Endothelial cell (in vitro differentiated cells): ENCODE data around the gene NBR1. TPM values are rescaled to one million over a fixed set of nuclear protein-coding genes. Genes with fewer than 3 reads are reported as not detected.

ENCODE experiments used
- DNase-seq: peaks from one replicate; pipeline ENCODE4 v3.0.0; 2021; ENCODE audit warnings: low spot score
- H3K27ac Mint-ChIP-seq: one replicate; pipeline ENCODE4 v1.8.0; 2021; ENCODE audit warnings: mixed read lengths, inconsistent platforms; ENCODE audit not compliant: unreplicated experiment
- H3K27me3 Mint-ChIP-seq: one replicate; pipeline ENCODE4 v1.8.0; 2021; ENCODE audit warnings: mild to moderate bottlenecking, moderate library complexity, mixed read lengths, inconsistent platforms; ENCODE audit not compliant: unreplicated experiment
- H3K36me3 Mint-ChIP-seq: one replicate; pipeline ENCODE4 v1.8.0; 2021; ENCODE audit warnings: mild to moderate bottlenecking, low read depth, mixed read lengths, inconsistent platforms; ENCODE audit not compliant: unreplicated experiment
- H3K4me1 Mint-ChIP-seq: one replicate; pipeline ENCODE4 v1.8.0; 2021; ENCODE audit warnings: mild to moderate bottlenecking, mixed read lengths, inconsistent platforms; ENCODE audit not compliant: unreplicated experiment
- H3K4me3 Mint-ChIP-seq: one replicate; pipeline ENCODE4 v1.8.0; 2021; ENCODE audit warnings: mild to moderate bottlenecking, mixed read lengths, inconsistent platforms; ENCODE audit not compliant: unreplicated experiment
- H3K9me3 Mint-ChIP-seq: one replicate; pipeline ENCODE4 v1.8.0; 2021; ENCODE audit warnings: mixed read lengths, inconsistent platforms; ENCODE audit not compliant: unreplicated experiment
- total RNA-seq: library from RNA; stranded (reverse); fragmentation: NEBNext Ultra II Directional; extraction: Animal tissue kit (Norgen Biotek cat#: 25700); gene quantifications from one replicate; pipeline ENCODE4 v1.2.1, GENCODE V29; 2021; ENCODE audit not compliant: unreplicated experiment
- TF ChIP-seq, protein P1 (sequence below): fragments of 200-600 bp; sonication (generic); IDR thresholded peaks from one replicate; pipeline ENCODE4 v1.5.0; 2021; ENCODE audit warnings: antibody characterized with exemption; ENCODE audit not compliant: unreplicated experiment

The NBR1 gene
- total RNA-seq, 1 donor from 2014 or later = 74.9 TPM

GRCh38 chr17:43169561-43170139, 1.4 kb upstream of the NBR1 start:
- Mint-ChIP-seq H3K9me3 (no peaks in the 10 kb centered on the region), H3K4me3 (no peak overlapping the region), H3K4me1 (peaks cover 29% of the 10 kb centered on the region), H3K36me3 (peaks cover under 1% of the 10 kb centered on the region), H3K27ac (no peak overlapping the region), H3K27me3 (peaks cover 3% of the 10 kb centered on the region)
- peak; percentile 34 for DNase-seq
- TF ChIP-seq, protein P1, sequence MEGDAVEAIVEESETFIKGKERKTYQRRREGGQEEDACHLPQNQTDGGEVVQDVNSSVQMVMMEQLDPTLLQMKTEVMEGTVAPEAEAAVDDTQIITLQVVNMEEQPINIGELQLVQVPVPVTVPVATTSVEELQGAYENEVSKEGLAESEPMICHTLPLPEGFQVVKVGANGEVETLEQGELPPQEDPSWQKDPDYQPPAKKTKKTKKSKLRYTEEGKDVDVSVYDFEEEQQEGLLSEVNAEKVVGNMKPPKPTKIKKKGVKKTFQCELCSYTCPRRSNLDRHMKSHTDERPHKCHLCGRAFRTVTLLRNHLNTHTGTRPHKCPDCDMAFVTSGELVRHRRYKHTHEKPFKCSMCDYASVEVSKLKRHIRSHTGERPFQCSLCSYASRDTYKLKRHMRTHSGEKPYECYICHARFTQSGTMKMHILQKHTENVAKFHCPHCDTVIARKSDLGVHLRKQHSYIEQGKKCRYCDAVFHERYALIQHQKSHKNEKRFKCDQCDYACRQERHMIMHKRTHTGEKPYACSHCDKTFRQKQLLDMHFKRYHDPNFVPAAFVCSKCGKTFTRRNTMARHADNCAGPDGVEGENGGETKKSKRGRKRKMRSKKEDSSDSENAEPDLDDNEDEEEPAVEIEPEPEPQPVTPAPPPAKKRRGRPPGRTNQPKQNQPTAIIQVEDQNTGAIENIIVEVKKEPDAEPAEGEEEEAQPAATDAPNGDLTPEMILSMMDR = no peak

GRCh38 chr17:43170140-43170765, 761 bp upstream of the NBR1 start:
- Mint-ChIP-seq H3K36me3 (no peaks in the 10 kb centered on the region), H3K9me3 (no peaks in the 10 kb centered on the region), H3K4me3 (no peak overlapping the region), H3K27ac (no peak overlapping the region), H3K27me3 (peaks cover 3% of the 10 kb centered on the region), H3K4me1 (peaks cover 32% of the 10 kb centered on the region)
- DNase-seq = peak; percentile 70
- TF ChIP-seq, protein P1 = no peak

DNA sequence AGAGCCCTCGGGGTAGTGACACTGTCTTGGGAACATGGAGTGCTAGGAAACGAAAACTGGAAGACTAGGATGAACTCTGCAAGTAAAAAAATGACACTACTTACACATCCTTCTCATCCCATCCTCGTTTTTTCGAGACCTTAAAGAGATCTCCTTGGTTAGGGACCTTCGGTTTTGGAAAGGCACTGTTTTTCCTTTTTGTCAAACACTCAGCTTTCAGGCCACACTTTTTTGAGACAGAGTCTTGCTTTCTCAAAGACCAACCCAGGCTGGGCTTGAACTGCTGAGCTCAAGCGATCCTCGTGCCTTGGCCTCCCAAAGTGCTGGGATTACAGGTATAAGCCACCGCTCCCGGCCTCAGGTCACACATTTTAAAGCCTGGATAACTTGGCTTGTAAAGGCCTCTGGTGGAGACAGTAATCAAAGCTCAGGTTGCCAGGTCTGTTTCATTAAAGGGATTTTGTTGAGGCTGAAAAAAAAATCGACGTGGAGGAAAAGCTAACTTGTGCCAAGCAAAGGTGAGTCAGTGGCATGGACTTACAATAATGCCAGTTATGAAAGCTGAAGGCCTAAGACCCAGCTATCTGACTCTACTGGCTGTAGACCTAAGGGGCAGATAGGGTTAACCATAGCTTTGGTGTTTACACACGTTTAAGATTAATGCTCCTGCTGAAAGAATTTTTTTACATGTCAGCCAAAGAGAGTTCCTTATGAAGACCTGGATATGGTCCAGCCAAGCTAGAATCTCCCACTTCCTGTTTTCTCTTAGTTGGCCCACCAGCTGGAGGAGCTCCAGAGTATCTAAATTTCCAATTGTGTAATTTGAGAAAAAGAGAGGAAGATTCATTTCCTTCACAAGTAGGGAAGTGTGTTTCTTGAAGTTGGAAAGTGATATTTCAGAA, 823 bp downstream of the NBR1 start:
- H3K27ac Mint-ChIP-seq = no peak overlapping the region
- TF ChIP-seq, protein P1 = no peak
- peaks cover 3% of the 10 kb centered on the region for H3K27me3 Mint-ChIP-seq
- H3K4me3 Mint-ChIP-seq = no peak overlapping the region
- H3K36me3 Mint-ChIP-seq = no peaks in the 10 kb centered on the region
- peaks cover 39% of the 10 kb centered on the region for H3K4me1 Mint-ChIP-seq
- H3K9me3 Mint-ChIP-seq = no peaks in the 10 kb centered on the region
- DNase-seq = peak; percentile 20

DNA sequence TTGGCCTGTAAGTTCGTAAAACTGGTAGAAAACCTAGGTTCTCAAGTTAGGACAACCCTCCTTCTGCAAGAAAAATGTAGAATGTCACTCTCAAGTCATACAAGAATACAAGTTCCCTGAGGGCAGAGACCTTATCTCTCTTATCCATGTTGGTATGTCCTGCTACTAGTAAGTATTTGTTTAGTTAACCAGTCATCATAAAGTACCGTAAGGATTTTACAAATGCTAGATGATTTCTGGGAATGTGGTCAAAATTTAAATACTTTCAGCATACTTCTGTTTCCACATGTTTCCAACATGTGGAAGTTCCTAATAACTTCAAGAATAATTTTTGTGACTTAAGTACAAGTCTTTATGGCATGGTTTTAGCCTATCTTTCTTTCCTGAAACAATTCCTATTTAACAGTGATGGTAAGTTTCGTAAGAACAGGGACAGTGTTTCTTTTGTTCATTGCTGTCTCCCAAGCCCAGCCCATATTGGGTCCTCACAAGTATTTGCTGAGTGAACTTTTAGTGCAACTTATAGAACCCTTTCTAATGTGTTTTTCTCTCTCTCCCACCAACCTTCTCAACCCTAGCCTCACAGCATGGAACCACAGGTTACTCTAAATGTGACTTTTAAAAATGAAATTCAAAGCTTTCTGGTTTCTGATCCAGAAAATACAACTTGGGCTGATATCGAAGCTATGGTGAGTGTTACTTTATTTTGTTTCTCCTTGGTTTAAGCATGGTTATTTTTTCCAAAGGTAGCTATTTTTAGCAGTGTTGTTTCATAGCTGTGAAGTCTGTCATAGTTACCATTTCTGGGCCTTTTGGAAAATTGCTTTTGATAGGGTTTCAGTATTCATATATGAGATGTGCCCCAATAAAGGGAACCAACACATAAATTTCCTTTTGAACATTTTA, 4.5 kb downstream of the NBR1 start:
- Mint-ChIP-seq H3K4me1 (peaks cover 30% of the 10 kb centered on the region), H3K27ac (peak overlapping the region; percentile 34), H3K9me3 (no peaks in the 10 kb centered on the region), H3K36me3 (peaks cover 11% of the 10 kb centered on the region), H3K27me3 (no peaks in the 10 kb centered on the region), H3K4me3 (no peak overlapping the region)
- TF ChIP-seq, protein P1 = no peak
- DNase-seq = no peak
